Kidney (tissue), 14 donors: ENCODE data around the gene OPRL1. TPM values are rescaled to one million over a fixed set of nuclear protein-coding genes. Genes with fewer than 3 reads are reported as not detected.

ENCODE experiments used
- DNase-seq, 5 donors: peaks; one replicate each; pipeline ENCODE4 v3.0.0-alpha.2; 2013 to 2020
- FAIRE-seq: peaks from 2 replicates; lab custom pipeline; 2012; peaks lifted over from hg19 to GRCh38; lab: Jason Lieb, UNC
- H3K27ac ChIP-seq, 2 donors: one replicate each; pipeline ENCODE4 v1.7.0; 2013; ENCODE audit warnings: low read depth in 2 of 2, low read length in 2 of 2, inconsistent platforms in 1 of 2
- H3K27me3 ChIP-seq: one replicate; pipeline ENCODE4 v1.7.1; 2013; ENCODE audit warnings: low read length, inconsistent platforms; ENCODE audit not compliant: control insufficient read depth, insufficient read depth
- H3K36me3 ChIP-seq, 3 donors: one replicate each; pipeline versions ENCODE4 v1.7.0 to v1.7.1; 2013; ENCODE audit warnings: low read length in 3 of 3, control low read depth in 1 of 3, inconsistent platforms in 1 of 3; ENCODE audit not compliant: insufficient read depth in 3 of 3, control insufficient read depth in 2 of 3
- H3K4me1 ChIP-seq, 3 donors: one replicate each; pipeline versions ENCODE4 v1.7.0 to v1.7.1; 2013; ENCODE audit warnings: low read length in 3 of 3, inconsistent platforms in 1 of 3, low read depth in 1 of 3; ENCODE audit not compliant: control insufficient read depth in 2 of 3, insufficient read depth in 2 of 3
- H3K4me3 ChIP-seq, 3 donors: one replicate each; pipeline versions ENCODE4 v1.7.0 to v1.8.1; 2013; ENCODE audit warnings: low read length in 3 of 3, control low read depth in 1 of 3, inconsistent platforms in 1 of 3
- H3K9ac ChIP-seq, 3 donors: one replicate each; pipeline versions ENCODE4 v1.7.0 to v1.7.1; 2013; ENCODE audit warnings: low read length in 3 of 3, control low read depth in 1 of 3, inconsistent platforms in 1 of 3
- H3K9me3 ChIP-seq, 3 donors: one replicate each; pipeline versions ENCODE4 v1.7.0 to v1.7.1; 2013; ENCODE audit warnings: low read length in 3 of 3, control low read depth in 1 of 3, inconsistent platforms in 1 of 3; ENCODE audit not compliant: control insufficient read depth in 2 of 3, insufficient read depth in 1 of 3
- CTCF ChIP-seq: IDR thresholded peaks from 3 replicates; pipeline ENCODE4 v1.5.1; 2012; ENCODE audit warnings: mild to moderate bottlenecking, moderate library complexity, borderline replicate concordance; ENCODE audit not compliant: insufficient read depth; ENCODE audit errors: extremely low read depth
- intact Hi-C: fragments of 100-400 bp; cut with DNase I; formaldehyde crosslinking; loops from one replicate; pipeline ENCODE4 v1.11.1; 2022
- polyA plus RNA-seq: library from polyadenylated mRNA; stranded (reverse); fragments of 350-450 nt; fragmentation: Illumina TruSeq; extraction: RNeasy Lipid Tissue Mini Kit (QIAGEN cat#74804); gene quantifications from one replicate; pipeline ENCODE4 v1.2.3, GENCODE V29; 2014; ENCODE audit warnings: low read depth, low replicate concordance; ENCODE audit not compliant: insufficient read depth
- total RNA-seq: library from RNA; stranded (reverse); fragmentation: NEBNext Ultra II Directional; extraction: Animal tissue kit (Norgen Biotek cat#: 25700); gene quantifications from one replicate; pipeline ENCODE4 v1.2.1, GENCODE V29; 2021
- donor health status: control.
- donor health status: control.
- donor health status: control.
- donor health status: control.
- donor health status: control.
- donor health status: DM: yes; HTN: yes; CAD: no.
- donor health status: Normal renal cell carcinoma (clear cell type).

The OPRL1 gene
- total and polyA plus RNA-seq, 2 donors from 2014 or later = 0.39 to 1.2 TPM

GRCh38 chr20:64137598-64138031, 57.7 kb downstream of the OPRL1 start:
- FAIRE-seq (no peak), DNase-seq (peak in 1 of 5 donors; percentile 32)
- H3K4me3 ChIP-seq = no peak overlapping the region
- no peaks in the 10 kb centered on the region for H3K9me3 ChIP-seq
- H3K4me1 ChIP-seq = no peaks in the 10 kb centered on the region
- no peak for TF ChIP-seq CTCF
- no peak overlapping the region for H3K9ac ChIP-seq
- H3K27me3 ChIP-seq = no peaks in the 10 kb centered on the region
- intact Hi-C loops = no loop called here
- H3K36me3 ChIP-seq = no peaks in the 10 kb centered on the region
- no peak overlapping the region for H3K27ac ChIP-seq

DNA sequence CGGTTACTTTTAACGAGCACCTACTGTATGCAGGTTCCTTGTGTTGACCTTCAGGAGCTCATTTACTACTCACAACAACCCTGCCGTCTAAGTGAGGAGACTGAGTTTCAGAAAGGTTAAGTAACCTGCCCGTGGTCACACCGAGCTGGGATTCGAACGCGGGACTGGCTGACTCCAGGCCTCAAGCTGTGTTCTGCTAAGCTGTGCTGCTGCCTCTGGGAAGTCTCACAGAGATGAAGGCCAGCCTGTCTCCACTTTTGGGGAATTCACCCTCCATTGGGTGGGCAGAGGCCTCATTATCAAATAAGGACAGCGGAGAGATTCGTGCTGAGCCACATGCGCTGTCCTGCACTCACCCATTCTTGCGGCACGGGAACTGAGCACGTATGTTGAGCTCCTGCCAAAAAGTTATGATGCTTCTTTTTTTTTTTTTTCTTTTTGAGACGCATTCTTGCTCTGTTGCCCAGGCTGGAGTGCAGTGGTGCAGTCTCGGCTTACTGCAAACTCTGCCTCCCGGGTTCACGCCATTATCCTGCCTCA, 58.5 kb downstream of the OPRL1 start:
- Histone ChIP-seq H3K9me3 (no peaks in the 10 kb centered on the region), H3K36me3 (no peaks in the 10 kb centered on the region), H3K27ac (no peak overlapping the region), H3K4me3 (no peak overlapping the region), H3K9ac (no peak overlapping the region), H3K27me3 (no peaks in the 10 kb centered on the region), H3K4me1 (no peaks in the 10 kb centered on the region)
- DNase-seq = peak in 1 of 5 donors; percentile 28
- TF ChIP-seq CTCF = no peak
- FAIRE-seq = no peak
- intact Hi-C loops = no loop called here

- H3K9ac ChIP-seq = no peak overlapping the region
- no peak for TF ChIP-seq CTCF
- DNase-seq (peak in 1 of 5 donors; percentile 59), FAIRE-seq (no peak)
- H3K4me1 ChIP-seq = no peaks in the 10 kb centered on the region
- no peaks in the 10 kb centered on the region for H3K27me3 ChIP-seq
- no peak overlapping the region for H3K4me3 ChIP-seq
- no peak overlapping the region for H3K27ac ChIP-seq
- intact Hi-C loops = no loop called here
- no peaks in the 10 kb centered on the region for H3K9me3 ChIP-seq
- H3K36me3 ChIP-seq = no peaks in the 10 kb centered on the region
Measured at GRCh38 chr20:64139199-64140060, 59.5 kb downstream of the OPRL1 start.
